ENCODE results near the gene TEX101.

The TEX101 gene

GRCh38 chr19:43447655-43448054, 33.0 kb downstream of the TEX101 start:
- no peak for DNase-seq (ENCODE audit: low read depth, low spot score)

- DNase-seq (ENCODE audit: low read depth, low spot score): peak; percentile 83
Measured at GRCh38 chr19:43450545-43450997, 35.9 kb downstream of the TEX101 start.

GRCh38 chr19:43452582-43452981, 37.9 kb downstream of the TEX101 start:
- DNase-seq (ENCODE audit: low read depth, low spot score): no peak

GRCh38 chr19:43454031-43454430, 39.3 kb downstream of the TEX101 start:
- no peak for DNase-seq (ENCODE audit: low read depth, low spot score)

GRCh38 chr19:43455321-43456113, 40.8 kb downstream of the TEX101 start:
- no peak for DNase-seq (ENCODE audit: low read depth, low spot score)

- DNase-seq (ENCODE audit: low read depth, low spot score): no peak
Measured at GRCh38 chr19:43457809-43458208, 43.1 kb downstream of the TEX101 start.

- DNase-seq (ENCODE audit: low read depth, low spot score): no peak
Measured at GRCh38 chr19:43460362-43461016, 45.8 kb downstream of the TEX101 start.

GRCh38 chr19:43461303-43461702, 46.6 kb downstream of the TEX101 start:
- DNase-seq (ENCODE audit: low read depth, low spot score): no peak

GRCh38 chr19:43462383-43462782, 47.7 kb downstream of the TEX101 start:
- DNase-seq (ENCODE audit: low read depth, low spot score): no peak

GRCh38 chr19:43462785-43463380, 48.2 kb downstream of the TEX101 start:
- DNase-seq (ENCODE audit: low read depth, low spot score): no peak

- peak; percentile 95 for DNase-seq (ENCODE audit: low read depth, low spot score)
Measured at GRCh38 chr19:43463381-43464133, 48.9 kb downstream of the TEX101 start.

GRCh38 chr19:43464134-43464775, 49.6 kb downstream of the TEX101 start:
- no peak for DNase-seq (ENCODE audit: low read depth, low spot score)

- no peak for DNase-seq (ENCODE audit: low read depth, low spot score)
Measured at GRCh38 chr19:43465468-43466120, 50.9 kb downstream of the TEX101 start, which contains the start of gene LYPD3. Gene LYPD3 (minus strand): TSS chr19:43465608. CDS start chr19:43465571, 37 bp downstream.

- DNase-seq (ENCODE audit: low read depth, low spot score): no peak
Measured at GRCh38 chr19:43466793-43467192, 52.1 kb downstream of the TEX101 start.

- DNase-seq (ENCODE audit: low read depth, low spot score): no peak
Measured at GRCh38 chr19:43467276-43467675, 52.6 kb downstream of the TEX101 start.

GRCh38 chr19:43467730-43468129, 53.0 kb downstream of the TEX101 start:
- peak; percentile 45 for DNase-seq (ENCODE audit: low read depth, low spot score)
